ENCODE data around the gene KLLN.

The KLLN gene

DNA sequence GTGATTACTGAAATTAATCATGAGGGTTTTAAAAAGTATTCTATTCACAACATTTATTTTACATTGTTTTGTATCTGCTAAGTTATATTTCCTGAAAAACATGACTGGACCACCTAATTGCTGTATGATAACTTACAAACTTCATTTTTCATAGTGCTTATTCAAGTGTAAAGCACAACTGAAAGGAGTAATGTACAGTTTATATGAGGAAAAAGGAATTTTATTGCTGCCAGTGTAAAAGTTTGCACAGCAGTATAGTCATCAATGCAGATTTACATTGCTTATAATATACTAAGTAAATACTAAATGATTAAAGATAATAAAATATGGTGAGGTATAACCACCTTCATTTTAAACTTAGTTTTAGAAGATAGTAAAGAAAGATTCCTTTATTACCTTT, 4.1 kb upstream of the KLLN start:
- H3K9ac ChIP-seq (ENCODE audit: low read length), result peak overlapping the region; percentile 85; the same call in 1 of the 2 replicates
- peaks cover 22% of the 10 kb centered on the region for H3F3A ChIP-seq (ENCODE audit: insufficient read depth, low read length)
- peak overlapping the region; percentile 89 for H3K4me3 ChIP-seq (ENCODE audit: low read length)
- H3K27ac ChIP-seq (ENCODE audit: low read length), result no peak overlapping the region
- no peak for DNase-seq
- no peak overlapping the region for H2AFZ ChIP-seq (ENCODE audit: low read length)
- no peaks in the 10 kb centered on the region for H3K9me3 ChIP-seq (replicated peaks; ENCODE audit: insufficient read depth, low read length)
- no peaks in the 10 kb centered on the region for H3K9me2 ChIP-seq (replicated peaks; ENCODE audit: insufficient read depth, low read length)
- no peaks in the 10 kb centered on the region for H3K27me3 ChIP-seq (replicated peaks; ENCODE audit: insufficient read depth, low read length)
- TF ChIP-seq, protein P1, sequence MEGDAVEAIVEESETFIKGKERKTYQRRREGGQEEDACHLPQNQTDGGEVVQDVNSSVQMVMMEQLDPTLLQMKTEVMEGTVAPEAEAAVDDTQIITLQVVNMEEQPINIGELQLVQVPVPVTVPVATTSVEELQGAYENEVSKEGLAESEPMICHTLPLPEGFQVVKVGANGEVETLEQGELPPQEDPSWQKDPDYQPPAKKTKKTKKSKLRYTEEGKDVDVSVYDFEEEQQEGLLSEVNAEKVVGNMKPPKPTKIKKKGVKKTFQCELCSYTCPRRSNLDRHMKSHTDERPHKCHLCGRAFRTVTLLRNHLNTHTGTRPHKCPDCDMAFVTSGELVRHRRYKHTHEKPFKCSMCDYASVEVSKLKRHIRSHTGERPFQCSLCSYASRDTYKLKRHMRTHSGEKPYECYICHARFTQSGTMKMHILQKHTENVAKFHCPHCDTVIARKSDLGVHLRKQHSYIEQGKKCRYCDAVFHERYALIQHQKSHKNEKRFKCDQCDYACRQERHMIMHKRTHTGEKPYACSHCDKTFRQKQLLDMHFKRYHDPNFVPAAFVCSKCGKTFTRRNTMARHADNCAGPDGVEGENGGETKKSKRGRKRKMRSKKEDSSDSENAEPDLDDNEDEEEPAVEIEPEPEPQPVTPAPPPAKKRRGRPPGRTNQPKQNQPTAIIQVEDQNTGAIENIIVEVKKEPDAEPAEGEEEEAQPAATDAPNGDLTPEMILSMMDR (IDR thresholded peaks at IDR 0.05; ENCODE audit: low read length), result no peak
- no peak for TF ChIP-seq EZH2 (optimal IDR thresholded peaks at IDR 0.05; ENCODE audit: low read depth, low read length)
- no peak for TF ChIP-seq EZH2phosphoT487 (IDR thresholded peaks at IDR 0.05; ENCODE audit: low read length)
- H3K36me3 ChIP-seq (replicated peaks; ENCODE audit: insufficient read depth, low read length), result no peaks in the 10 kb centered on the region; the same call in 1 of the 2 replicates
- peaks cover 86% of the 10 kb centered on the region for H3K79me2 ChIP-seq (ENCODE audit: low read length)
- peaks cover 16% of the 10 kb centered on the region; the same call in 1 of the 2 replicates for H4K20me1 ChIP-seq (ENCODE audit: insufficient read depth, low read length)
- peaks cover 10% of the 10 kb centered on the region for H3K4me1 ChIP-seq (ENCODE audit: low read length)
- peak overlapping the region; percentile 64 for H3K4me2 ChIP-seq (ENCODE audit: low read depth, low read length)

DNA sequence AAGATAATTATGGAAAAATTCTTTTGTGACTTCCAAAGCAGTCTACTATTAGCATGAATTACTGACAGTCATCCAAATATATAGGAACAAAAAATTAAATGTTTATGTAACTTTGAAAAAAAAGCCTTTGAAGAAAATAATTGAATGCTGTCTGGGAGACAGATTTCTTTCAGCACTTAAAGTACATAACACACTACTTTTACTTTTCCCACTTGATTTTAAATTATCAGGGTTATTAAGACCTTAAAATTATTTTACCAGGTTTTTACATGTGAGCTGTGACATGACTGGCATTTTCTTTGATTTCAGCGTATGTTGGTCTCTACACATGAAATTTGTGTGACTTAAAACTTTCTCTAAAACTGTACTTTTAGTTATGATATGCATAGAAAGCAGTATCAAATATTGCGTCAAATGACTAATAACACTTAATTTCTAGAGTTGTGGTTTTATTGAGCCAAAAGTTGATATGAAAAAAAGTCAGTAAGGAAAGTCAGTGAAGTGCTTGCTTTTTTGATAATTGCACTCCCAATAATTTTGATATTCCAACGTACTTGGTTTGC, 3.2 kb upstream of the KLLN start:
- H3K9me3 ChIP-seq (replicated peaks; ENCODE audit: insufficient read depth, low read length), result no peaks in the 10 kb centered on the region

DNA sequence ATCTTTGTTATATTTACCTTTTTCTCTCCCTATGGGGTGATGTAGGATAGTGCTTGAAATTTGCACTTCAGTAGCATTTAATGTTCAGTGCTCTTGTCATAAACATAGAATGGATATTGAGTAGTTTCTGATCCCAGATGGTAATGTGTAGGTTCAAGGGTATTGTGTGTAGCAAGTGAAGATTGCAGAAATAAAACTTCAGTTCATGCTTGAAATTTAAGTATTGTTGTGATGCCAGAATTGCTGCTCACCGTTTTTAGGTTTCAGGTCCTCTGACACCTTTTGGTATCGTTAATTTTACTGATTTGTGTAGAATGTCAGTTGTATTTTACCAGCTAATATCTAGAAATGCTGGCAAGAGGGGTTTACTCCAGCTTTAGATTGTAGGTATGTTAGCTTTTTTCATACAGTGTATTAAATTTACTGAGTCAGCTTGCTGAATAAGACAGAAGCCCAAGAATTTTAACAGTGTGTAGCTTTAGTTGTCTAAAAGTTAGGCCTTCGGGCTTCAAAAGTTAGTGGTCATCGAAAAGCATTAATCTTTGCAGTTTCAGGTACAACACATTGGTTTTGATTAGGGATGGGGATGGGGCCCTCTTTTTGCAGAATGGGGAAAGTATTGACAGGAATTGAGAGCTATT, 2.0 kb upstream of the KLLN start:
- H2AFZ ChIP-seq (ENCODE audit: low read length), result no peak overlapping the region
- H3K4me1 ChIP-seq (ENCODE audit: low read length), result peaks cover 19% of the 10 kb centered on the region
- H3K36me3 ChIP-seq (replicated peaks; ENCODE audit: insufficient read depth, low read length), result no peaks in the 10 kb centered on the region; the same call in 1 of the 2 replicates
- H3K4me3 ChIP-seq (ENCODE audit: low read length), result peak overlapping the region; percentile 89
- no peaks in the 10 kb centered on the region for H3K9me2 ChIP-seq (replicated peaks; ENCODE audit: insufficient read depth, low read length)
- peak overlapping the region; percentile 85; the same call in 1 of the 2 replicates for H3K27ac ChIP-seq (ENCODE audit: low read length)
- no peaks in the 10 kb centered on the region for H3K27me3 ChIP-seq (replicated peaks; ENCODE audit: insufficient read depth, low read length)
- H3K4me2 ChIP-seq (ENCODE audit: low read depth, low read length), result peak overlapping the region; percentile 64
- H3F3A ChIP-seq (ENCODE audit: insufficient read depth, low read length), result peaks cover 41% of the 10 kb centered on the region
- no peak for DNase-seq
- peak overlapping the region; percentile 85 for H3K9ac ChIP-seq (ENCODE audit: low read length)
- H3K79me2 ChIP-seq (ENCODE audit: low read length), result peaks cover 77% of the 10 kb centered on the region
- TF ChIP-seq, protein P1 (IDR thresholded peaks at IDR 0.05; ENCODE audit: low read length), result no peak
- no peak for TF ChIP-seq EZH2phosphoT487 (IDR thresholded peaks at IDR 0.05; ENCODE audit: low read length)
- no peak for TF ChIP-seq EZH2 (optimal IDR thresholded peaks at IDR 0.05; ENCODE audit: low read depth, low read length)
- H3K9me3 ChIP-seq (replicated peaks; ENCODE audit: insufficient read depth, low read length), result no peaks in the 10 kb centered on the region
- H4K20me1 ChIP-seq (ENCODE audit: insufficient read depth, low read length), result peaks cover 11% of the 10 kb centered on the region; the same call in 1 of the 2 replicates

More for the DNA sequence above, 3.2 kb upstream of the KLLN start:
- Histone ChIP-seq H3K4me3 (ENCODE audit: low read length) (peak overlapping the region; percentile 89), H3K79me2 (ENCODE audit: low read length) (peaks cover 77% of the 10 kb centered on the region), H3K4me2 (ENCODE audit: low read depth, low read length) (peak overlapping the region; percentile 64), H3K9me2 (replicated peaks; ENCODE audit: insufficient read depth, low read length) (no peaks in the 10 kb centered on the region), H3K36me3 (replicated peaks; ENCODE audit: insufficient read depth, low read length) (no peaks in the 10 kb centered on the region; the same call in 1 of the 2 replicates), H4K20me1 (ENCODE audit: insufficient read depth, low read length) (peaks cover 16% of the 10 kb centered on the region; the same call in 1 of the 2 replicates), H2AFZ (ENCODE audit: low read length) (no peak overlapping the region), H3F3A (ENCODE audit: insufficient read depth, low read length) (peaks cover 29% of the 10 kb centered on the region), H3K27ac (ENCODE audit: low read length) (no peak overlapping the region), H3K27me3 (replicated peaks; ENCODE audit: insufficient read depth, low read length) (no peaks in the 10 kb centered on the region), H3K9ac (ENCODE audit: low read length) (peak overlapping the region; percentile 85), H3K4me1 (ENCODE audit: low read length) (peaks cover 9% of the 10 kb centered on the region)
- TF ChIP-seq, protein P1 (IDR thresholded peaks at IDR 0.05; ENCODE audit: low read length), result no peak
- no peak for TF ChIP-seq EZH2 (optimal IDR thresholded peaks at IDR 0.05; ENCODE audit: low read depth, low read length)
- TF ChIP-seq EZH2phosphoT487 (IDR thresholded peaks at IDR 0.05; ENCODE audit: low read length), result no peak
- DNase-seq, result no peak
